ENCODE results near the gene DNAH6. TPM values are rescaled to one million over a fixed set of nuclear protein-coding genes. Genes with fewer than 3 reads are reported as not detected.

Gene DNAH6
- total RNA-seq, 4 donors from 2014 or later = 0.06 to 0.38 (median 0.13) TPM; not detected in 1

GRCh38 chr2:84786601-84787000 lies 270.3 kb downstream of the DNAH6 start:
- intact Hi-C loops (cut with DNase I) = no loop called here
- no peak overlapping the region for H3K4me3 ChIP-seq

GRCh38 chr2:84788027-84788426 lies 271.7 kb downstream of the DNAH6 start:
- Histone ChIP-seq H3K9me3 (no peaks in the 10 kb centered on the region), H3K4me3 (no peak overlapping the region), H3K4me1 (no peaks in the 10 kb centered on the region), H3K27ac (no peak overlapping the region), H3K27me3 (no peaks in the 10 kb centered on the region), H3K36me3 (no peaks in the 10 kb centered on the region)
- TF ChIP-seq CTCF (IDR thresholded peaks at IDR 0.05) (no peak), POLR2A (IDR thresholded peaks at IDR 0.05) (no peak)
- no peak for DNase-seq
- intact Hi-C loops (cut with DNase I) = no loop called here
- 54 to 100% methylated on average over 1 of the region's 1 CpG for WGBS, 2 donors

More at GRCh38 chr2:84786601-84787000, 270.3 kb downstream of the DNAH6 start:
- no peak overlapping the region for H3K27ac ChIP-seq
- peaks cover 0 to 8% (median 0%) of the 10 kb centered on the region in 3 donors for H3K4me1 ChIP-seq
- DNase-seq = no peak
- TF ChIP-seq POLR2A (IDR thresholded peaks at IDR 0.05) (no peak), CTCF (IDR thresholded peaks at IDR 0.05) (no peak)
- no peaks in the 10 kb centered on the region for H3K36me3 ChIP-seq
- no peaks in the 10 kb centered on the region for H3K27me3 ChIP-seq
- H3K9me3 ChIP-seq = no peaks in the 10 kb centered on the region

- Histone ChIP-seq H3K36me3 (no peaks in the 10 kb centered on the region), H3K27ac (no peak overlapping the region), H3K4me3 (no peak overlapping the region), H3K4me1 (no peaks in the 10 kb centered on the region), H3K27me3 (no peaks in the 10 kb centered on the region), H3K9me3 (no peaks in the 10 kb centered on the region)
- intact Hi-C loops (cut with DNase I) = no loop called here
- no peak for TF ChIP-seq CTCF (IDR thresholded peaks at IDR 0.05)
- TF ChIP-seq POLR2A (IDR thresholded peaks at IDR 0.05) = no peak
- DNase-seq = no peak
- WGBS, 2 donors = 72 to 81% methylated on average over 3 of the region's 3 CpGs
Measured at GRCh38 chr2:84788498-84788897, 272.2 kb downstream of the DNAH6 start.

GRCh38 chr2:84792856-84793522 lies 276.7 kb downstream of the DNAH6 start:
- Histone ChIP-seq H3K36me3 (no peaks in the 10 kb centered on the region), H3K27me3 (no peaks in the 10 kb centered on the region), H3K27ac (no peak overlapping the region), H3K9me3 (no peaks in the 10 kb centered on the region), H3K4me3 (no peak overlapping the region), H3K4me1 (no peaks in the 10 kb centered on the region)
- 74 to 95% methylated on average over 4 to 6 of the region's 6 CpGs for WGBS, 2 donors
- no peak for DNase-seq
- intact Hi-C loops (cut with DNase I) = no loop called here
- TF ChIP-seq POLR2A (IDR thresholded peaks at IDR 0.05) = no peak

- H3K36me3 ChIP-seq = no peaks in the 10 kb centered on the region
- 82 to 86% methylated on average over 4 of the region's 4 CpGs for WGBS, 2 donors
- H3K4me1 ChIP-seq = no peaks in the 10 kb centered on the region
- intact Hi-C loops (cut with DNase I) = no loop called here
- no peaks in the 10 kb centered on the region for H3K9me3 ChIP-seq
- DNase-seq = no peak
- no peak overlapping the region for H3K4me3 ChIP-seq
- H3K27ac ChIP-seq = no peak overlapping the region
- TF ChIP-seq CTCF (IDR thresholded peaks at IDR 0.05) (no peak), POLR2A (IDR thresholded peaks at IDR 0.05) (no peak)
- no peaks in the 10 kb centered on the region for H3K27me3 ChIP-seq
Measured at GRCh38 chr2:84793641-84794040, 277.3 kb downstream of the DNAH6 start.

- Histone ChIP-seq H3K36me3 (no peaks in the 10 kb centered on the region), H3K4me1 (no peaks in the 10 kb centered on the region), H3K27me3 (no peaks in the 10 kb centered on the region), H3K4me3 (no peak overlapping the region), H3K27ac (no peak overlapping the region), H3K9me3 (no peaks in the 10 kb centered on the region)
- intact Hi-C loops (cut with DNase I) = no loop called here
- no peak for TF ChIP-seq CTCF (IDR thresholded peaks at IDR 0.05)
- no peak for TF ChIP-seq POLR2A (IDR thresholded peaks at IDR 0.05)
- DNase-seq = no peak
Measured at GRCh38 chr2:84796798-84797197, 280.5 kb downstream of the DNAH6 start.

All from esophagus squamous epithelium (tissue), 5 donors.